ENCODE measurements around the gene GDA.

Gene GDA

GRCh38 chr9:72149231-72149975 is at the start of gene GDA:
TSS of gene GDA (plus strand) at chr9:72149440. CDS start at chr9:72149560, 120 bp downstream.
- DNase-seq (ENCODE audit: low spot score): no peak

- DNase-seq (ENCODE audit: low spot score): no peak
Measured at GRCh38 chr9:72102520-72102919, 46.7 kb upstream of the GDA start.

- no peak for DNase-seq (ENCODE audit: low spot score)
Measured at GRCh38 chr9:72113056-72113455, 36.2 kb upstream of the GDA start.

GRCh38 chr9:72119853-72120252 is 29.4 kb upstream of the GDA start:
- no peak for DNase-seq (ENCODE audit: low spot score)

- no peak for DNase-seq (ENCODE audit: low spot score)
Measured at GRCh38 chr9:72124947-72125346, 24.3 kb upstream of the GDA start.

- no peak for DNase-seq (ENCODE audit: low spot score)
Measured at GRCh38 chr9:72127753-72128152, 21.5 kb upstream of the GDA start.

- no peak for DNase-seq (ENCODE audit: low spot score)
Measured at GRCh38 chr9:72128526-72128925, 20.7 kb upstream of the GDA start.

GRCh38 chr9:72129271-72130156 is 19.7 kb upstream of the GDA start:
- DNase-seq (ENCODE audit: low spot score): no peak

GRCh38 chr9:72130321-72130720 is 18.9 kb upstream of the GDA start:
- no peak for DNase-seq (ENCODE audit: low spot score)

GRCh38 chr9:72131206-72131605 is 18.0 kb upstream of the GDA start:
- DNase-seq (ENCODE audit: low spot score): no peak

GRCh38 chr9:72132052-72132451 is 17.2 kb upstream of the GDA start:
- no peak for DNase-seq (ENCODE audit: low spot score)

GRCh38 chr9:72133365-72134035 is 15.7 kb upstream of the GDA start:
- DNase-seq (ENCODE audit: low spot score): no peak

- DNase-seq (ENCODE audit: low spot score): no peak
Measured at GRCh38 chr9:72134801-72135200, 14.4 kb upstream of the GDA start.

- no peak for DNase-seq (ENCODE audit: low spot score)
Measured at GRCh38 chr9:72137697-72138365, 11.4 kb upstream of the GDA start.

GRCh38 chr9:72139226-72139625 is 10.0 kb upstream of the GDA start:
- no peak for DNase-seq (ENCODE audit: low spot score)

GRCh38 chr9:72140586-72140985 is 8.7 kb upstream of the GDA start:
- no peak for DNase-seq (ENCODE audit: low spot score)

- DNase-seq (ENCODE audit: low spot score): no peak
Measured at GRCh38 chr9:72141484-72141883, 7.8 kb upstream of the GDA start.

- DNase-seq (ENCODE audit: low spot score): no peak
Measured at GRCh38 chr9:72144756-72145492, 4.3 kb upstream of the GDA start.

- no peak for DNase-seq (ENCODE audit: low spot score)
Measured at GRCh38 chr9:72145733-72146505, 3.3 kb upstream of the GDA start.

- no peak for DNase-seq (ENCODE audit: low spot score)
Measured at GRCh38 chr9:72147676-72148075, 1.6 kb upstream of the GDA start.

- DNase-seq (ENCODE audit: low spot score): no peak
Measured at GRCh38 chr9:72150127-72150526, 887 bp downstream of the GDA start.

All from CD4-positive, alpha-beta T cell treated with Interleukin-6 at 100 ng/mL for 8 hours (primary cell).